Measurements from ENCODE around the gene TAF11.
"Not testable (repeated sequence)": the region's sequence is repeated elsewhere in the genome, so short reads cannot be mapped to it uniquely, and the experiment has no call there.

TAF11 gene

DNA sequence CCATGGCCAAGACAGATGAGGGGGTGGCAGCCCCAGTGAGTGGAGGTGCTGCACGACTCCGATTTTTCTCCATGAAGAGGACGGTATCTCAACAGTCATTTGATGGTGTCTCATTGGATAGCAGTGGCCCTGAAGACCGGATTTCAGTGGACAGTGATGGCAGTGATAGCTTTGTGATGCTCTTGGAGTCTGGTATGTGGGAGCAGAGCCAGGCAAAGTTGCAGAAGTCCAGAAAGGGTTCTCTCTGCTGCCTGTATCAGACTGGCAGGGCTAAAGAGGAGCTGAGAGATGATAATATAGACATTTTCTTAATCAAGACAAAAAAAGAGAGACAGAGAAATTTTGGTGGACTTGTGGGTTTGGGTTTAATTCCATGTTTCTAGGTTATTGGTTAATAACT is 23.8 kb downstream of the TAF11 start:
- DNase-seq: no peak

DNA sequence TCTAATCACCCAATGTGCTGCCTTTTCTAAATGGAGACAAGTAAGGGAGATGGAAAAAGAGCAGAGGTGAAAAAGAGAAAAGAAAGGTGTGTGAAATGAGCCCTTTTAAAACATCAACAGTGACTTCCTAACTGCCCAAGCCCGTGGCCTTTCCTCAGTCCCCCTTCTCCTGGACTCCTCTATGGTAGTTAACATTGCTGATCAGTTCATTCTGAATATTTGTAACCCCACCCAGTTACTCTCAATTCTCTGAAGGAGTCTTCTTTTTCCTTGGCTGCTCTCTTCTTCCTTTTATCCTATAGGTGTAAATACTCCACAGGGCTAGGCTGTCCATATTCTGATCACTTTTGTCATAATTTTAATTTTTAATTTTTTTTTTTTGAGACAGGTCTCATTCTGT is 27.1 kb downstream of the TAF11 start:
- no peak for DNase-seq

DNA sequence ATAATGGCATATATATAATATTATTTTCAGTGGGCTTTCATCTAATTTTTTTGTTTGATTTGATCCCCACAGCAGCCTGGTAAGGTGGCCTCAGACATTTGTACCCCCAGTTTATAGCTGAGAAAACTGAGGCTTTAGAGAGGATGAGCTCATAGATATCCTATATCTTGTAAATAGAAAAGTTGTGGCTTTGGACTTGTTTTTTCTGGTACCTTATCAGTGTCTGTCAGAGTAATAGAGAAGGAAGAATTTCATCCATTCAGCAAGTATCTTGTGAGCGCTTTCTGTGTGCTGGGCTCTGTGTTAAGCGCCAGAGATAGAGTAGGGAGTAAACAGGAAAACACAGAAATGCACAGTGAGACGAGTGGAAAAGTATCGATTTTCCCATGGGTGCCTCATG is 27.9 kb downstream of the TAF11 start:
- no peak for DNase-seq

DNA sequence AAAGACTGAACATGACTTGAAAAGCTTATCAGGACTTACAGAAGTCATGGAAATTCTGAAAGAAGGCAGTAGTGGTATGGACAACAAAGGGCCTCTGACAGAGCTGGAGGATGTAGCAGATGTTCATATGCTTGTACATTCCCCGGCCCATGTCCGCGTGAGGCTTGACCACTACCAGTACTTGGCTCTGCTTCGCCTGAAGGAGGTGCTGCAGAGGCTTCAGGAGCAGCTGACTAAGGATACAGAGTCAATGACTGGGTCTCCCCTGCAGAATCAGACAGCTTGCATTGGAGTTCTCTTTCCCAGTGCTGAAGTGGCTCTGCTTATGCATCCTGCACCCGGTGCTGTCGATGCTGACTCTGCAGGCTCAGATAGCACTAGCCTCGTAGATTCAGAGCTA is 29.2 kb downstream of the TAF11 start:
- no peak for DNase-seq

DNA sequence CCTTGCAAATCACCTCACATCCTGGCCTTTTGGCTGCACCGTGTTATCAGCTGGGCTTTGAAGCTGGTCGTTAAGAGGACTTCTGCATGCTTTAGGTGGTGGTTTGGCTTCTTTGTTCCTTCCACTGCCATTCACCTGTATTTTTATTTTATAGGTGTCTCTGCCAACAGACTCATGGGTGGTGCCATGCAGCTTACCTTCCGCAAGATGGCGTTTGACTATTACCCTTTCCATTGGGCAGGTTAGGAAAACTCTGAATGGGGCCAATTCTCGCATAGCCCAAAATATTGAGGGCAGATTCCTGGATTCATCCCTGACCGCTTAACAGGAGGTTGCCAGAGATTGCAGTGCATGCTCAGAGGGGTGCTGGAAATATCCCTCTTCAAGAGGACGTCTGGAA is 32.4 kb downstream of the TAF11 start:
- DNase-seq: no peak

DNA sequence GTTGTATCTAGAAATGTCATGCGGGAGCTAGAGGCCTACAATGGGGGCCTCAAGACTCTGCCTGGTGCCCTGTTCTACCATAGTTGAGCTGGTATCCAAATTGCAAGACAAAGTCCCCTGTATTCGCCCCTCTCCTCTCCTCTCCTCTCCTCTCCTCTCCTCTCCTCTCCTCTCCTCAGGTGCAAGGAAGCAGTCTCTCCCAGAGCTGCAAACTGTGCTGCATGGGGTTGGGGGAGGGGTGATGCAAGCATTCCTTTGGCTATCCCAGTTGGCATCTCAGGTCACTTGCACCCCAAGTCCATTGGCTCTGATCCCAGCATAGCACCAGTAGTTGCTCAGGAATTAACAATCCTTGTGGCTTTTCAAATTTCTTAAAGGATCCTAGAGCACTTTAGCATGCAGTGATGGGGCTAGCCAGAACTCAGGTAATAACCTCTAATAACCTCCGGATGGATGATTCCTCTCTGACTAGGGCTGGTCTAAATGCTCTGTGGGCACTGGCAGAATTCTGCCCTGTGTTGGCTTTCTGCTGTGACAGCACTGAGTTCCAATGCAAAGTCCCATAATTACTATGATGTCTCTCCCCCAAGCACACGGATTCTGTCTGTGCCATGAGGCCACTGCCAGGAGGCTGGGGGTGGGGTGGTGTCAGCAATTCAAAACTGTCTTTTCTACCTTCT is 35.3 kb downstream of the TAF11 start:
- DNase-seq: no peak

DNA sequence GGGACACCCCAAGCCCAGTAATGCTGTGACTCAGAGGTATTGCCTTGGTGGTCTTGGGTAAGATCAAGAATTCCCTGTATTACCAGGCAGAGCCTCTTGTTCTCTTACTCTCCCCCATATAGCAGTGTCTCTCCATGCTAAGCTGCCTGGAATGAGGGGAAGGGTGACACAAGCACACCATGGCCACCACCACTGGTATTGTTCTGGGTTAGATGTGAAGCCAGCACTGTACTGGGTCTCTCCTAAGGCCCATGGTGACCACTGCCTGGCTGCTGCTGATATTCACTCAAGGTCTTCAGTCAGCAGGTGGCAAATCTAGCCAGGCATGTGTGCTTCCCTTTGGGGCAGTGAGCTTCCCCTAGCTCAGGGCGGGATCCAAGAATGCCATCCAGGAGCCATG is 36.5 kb downstream of the TAF11 start:
- no peak for DNase-seq

DNA sequence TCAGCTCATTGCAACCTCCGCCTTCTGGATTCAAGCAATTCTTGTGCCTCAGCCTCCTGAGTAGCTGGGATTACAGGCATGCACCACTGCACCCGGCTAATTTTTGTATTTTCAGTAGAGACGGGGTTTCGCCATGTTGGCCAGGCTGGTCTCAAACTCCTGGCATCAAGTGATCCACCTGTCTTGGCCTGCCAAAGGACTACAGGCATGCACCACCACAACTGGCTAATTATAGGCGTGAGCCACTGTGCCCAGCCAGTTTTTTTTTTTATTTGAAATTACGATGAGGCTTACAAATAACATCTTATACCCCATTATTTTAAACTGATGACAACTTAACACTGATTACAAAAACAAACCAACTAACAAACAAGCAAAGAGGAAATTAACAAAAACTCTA is 38.8 kb downstream of the TAF11 start:
- DNase-seq: not testable (repeated sequence)

DNA sequence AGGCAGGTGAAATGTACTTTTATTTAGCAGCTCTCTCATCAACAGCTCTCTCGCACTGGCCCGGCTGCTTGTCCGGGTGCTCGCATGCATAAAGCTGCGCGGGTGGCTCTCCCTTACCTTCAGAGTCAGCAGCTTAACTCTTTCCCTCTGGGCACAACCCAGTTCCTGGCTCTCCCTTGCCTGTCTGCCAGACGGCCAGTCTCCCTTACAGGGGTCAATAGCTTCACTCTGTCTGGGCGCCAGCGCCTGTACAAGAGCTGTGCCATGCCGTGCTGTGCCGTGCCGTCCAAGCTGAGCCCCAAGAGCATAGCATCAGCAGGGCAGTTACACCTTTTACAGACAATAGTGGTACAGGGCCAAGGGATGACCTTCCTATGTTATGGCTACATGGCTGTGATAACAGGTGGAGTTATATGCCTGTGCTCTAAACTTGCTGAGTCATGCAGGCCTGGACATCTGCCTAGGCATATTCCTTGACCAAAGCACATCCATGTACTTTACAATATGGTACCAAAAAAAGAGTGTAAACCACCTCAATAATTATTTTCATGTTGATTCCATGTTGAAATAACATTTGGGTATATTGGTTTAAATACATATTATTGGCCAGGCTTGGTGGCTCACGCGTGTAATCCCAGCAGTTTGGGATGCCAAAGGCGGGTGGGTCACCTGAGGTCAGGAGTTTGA is 48.0 kb downstream of the TAF11 start:
- no peak for DNase-seq

DNA sequence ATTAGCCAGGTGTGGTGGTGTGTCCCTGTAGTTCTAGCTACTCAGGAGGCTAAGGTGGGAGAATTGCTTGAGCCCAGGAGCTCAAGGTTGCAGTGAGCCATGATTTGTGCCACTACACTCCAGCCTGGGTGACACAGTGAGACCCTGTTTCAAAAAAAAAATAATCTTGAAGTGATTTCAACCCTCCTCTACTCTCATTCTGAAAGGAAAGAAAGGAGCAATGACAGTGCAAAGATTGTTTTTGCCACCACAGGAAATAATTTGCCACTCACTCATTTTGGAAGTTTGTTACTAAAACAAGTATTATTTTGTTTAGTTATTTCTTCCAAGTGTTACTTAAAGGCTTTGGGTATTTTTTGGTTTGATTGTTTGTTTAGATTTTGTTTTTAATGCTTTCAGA is 50.3 kb downstream of the TAF11 start:
- DNase-seq: no peak

DNA sequence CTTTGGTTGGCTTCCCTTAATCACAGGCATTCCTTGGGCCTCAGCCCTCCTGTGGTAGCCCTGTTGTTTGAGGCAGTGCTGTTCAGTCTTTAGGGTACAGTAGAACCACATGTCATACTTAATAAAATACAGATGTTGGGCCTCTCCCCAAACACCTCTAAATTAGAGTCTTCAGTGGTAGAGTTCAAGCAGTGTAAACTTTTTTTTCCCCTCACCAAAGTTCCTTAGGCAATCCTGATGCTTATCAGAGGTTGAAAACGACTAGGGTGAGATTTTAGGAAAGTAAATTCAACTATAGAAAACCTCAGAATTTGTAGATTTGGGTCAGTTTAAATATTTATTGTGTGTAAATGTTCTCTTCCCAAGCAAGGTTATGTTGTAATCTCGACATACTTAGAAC is 51.4 kb downstream of the TAF11 start:
- DNase-seq: no peak

DNA sequence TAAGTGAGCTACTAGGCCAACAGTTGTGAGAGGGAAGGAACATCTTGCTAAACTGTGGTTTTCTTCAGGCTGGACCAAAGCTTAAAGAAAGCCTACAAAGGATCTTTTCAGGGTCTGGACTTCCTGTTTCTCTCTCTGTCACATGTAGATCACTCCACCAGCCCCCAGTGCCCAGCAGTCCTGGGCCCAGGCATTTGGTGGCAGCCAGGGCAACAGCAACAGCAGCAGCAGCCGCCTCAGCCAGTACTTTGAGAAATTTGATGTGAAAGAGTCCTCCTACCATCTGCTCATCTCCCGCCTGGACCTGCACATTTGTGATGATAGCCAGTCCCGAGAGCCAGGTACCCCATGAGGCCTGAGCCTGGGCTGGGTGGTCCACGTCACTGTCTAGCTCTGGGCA is 51.8 kb downstream of the TAF11 start:
- DNase-seq: no peak

DNA sequence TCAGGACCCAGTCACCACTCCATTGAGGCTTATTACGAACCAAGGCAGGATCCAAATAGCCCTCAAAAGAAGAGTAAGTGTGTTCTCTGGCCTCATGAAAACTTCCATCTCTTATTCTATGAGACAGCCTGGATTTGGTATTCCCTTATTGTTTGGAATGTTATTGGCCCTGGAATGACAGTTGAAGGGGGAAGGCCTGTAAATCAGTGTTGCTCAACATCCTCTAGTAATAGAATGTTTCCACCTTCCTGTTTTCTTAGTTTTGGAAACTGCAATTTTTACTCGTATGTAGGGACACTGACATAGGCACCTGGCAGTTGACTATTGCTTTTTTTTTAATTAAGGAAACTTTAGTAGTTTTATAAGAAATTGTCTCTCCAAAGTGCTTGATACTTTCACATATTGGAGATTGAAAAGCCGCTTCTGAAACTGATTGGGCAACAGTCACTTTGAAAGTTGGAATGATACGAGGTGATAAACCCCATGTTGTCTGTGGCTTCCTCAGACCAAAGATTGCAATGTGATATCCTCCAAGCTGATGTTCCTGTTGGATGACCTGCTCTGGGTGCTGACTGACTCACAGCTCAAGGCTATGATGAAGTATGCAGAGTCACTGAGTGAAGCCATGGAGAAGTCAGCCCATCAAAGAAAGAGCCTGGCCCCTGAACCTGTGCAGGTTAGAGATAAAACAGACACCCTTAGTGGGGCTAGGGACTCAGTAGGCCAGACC is 52.9 kb downstream of the TAF11 start:
- no peak for DNase-seq

DNA sequence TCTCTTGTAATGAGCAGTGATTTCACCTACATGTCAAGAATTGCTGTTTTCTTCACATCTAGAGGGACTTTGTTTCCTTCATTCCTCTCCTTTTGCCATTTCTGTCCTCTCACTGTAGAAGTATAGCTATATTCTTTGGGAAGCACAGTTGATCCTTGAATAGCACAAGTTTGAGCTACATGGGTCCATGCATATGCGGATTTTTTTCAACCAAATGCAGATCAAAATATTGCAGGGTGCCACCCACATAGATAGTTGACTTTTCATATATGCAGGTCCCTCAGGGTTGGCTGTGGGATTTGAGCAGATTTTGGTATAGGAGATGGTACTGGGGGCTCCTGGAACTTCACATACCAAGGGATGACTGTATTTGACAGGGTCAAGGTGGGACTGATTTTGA is 54.9 kb downstream of the TAF11 start:
- no peak for DNase-seq

DNA sequence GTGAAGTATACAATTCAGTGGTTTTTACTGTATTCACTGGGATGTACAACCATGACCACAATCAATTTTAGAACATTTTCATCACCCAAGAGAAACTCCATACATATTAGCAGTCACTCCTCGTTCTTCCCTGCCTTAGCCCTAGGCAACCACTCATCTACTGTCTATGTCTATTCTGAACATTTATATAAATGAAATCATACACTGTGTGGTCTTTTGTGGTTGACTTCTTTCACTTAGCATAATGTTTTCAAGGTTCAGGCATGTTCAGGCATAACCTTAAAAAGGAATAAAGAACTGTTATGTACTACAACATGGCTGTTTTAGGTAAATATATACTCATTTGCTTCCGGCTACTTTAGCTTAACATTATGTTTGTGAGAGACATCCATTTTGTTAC is 58.7 kb downstream of the TAF11 start:
- DNase-seq: no peak

All from activated gamma-delta T cell treated with Interleukin-2 at 50 U/mL for 16 hours (primary cell).